ENCODE data around the gene GLI3.

- TF ChIP-seq CTCF (conservative IDR thresholded peaks at IDR 0.05; ENCODE audit: low read length): no peak
- TF ChIP-seq EZH2phosphoT487 (IDR thresholded peaks at IDR 0.05; ENCODE audit: borderline replicate concordance): no peak
Measured at GRCh38 chr7:42203336-42203735, 33.7 kb downstream of the GLI3 start.

All from Loucy (cell line).